Coronary artery (tissue), 2 donors: ENCODE results near the gene DECR2.

Source experiments
- DNase-seq: peaks from one replicate; pipeline ENCODE4 v3.0.0-alpha.2; 2017; ENCODE audit warnings: low spot score
- H3K27ac ChIP-seq, 2 donors: fragments of 200-600 bp; sonication (generic); one replicate each; pipeline ENCODE4 v1.5.1; 2016 to 2019
- H3K4me3 ChIP-seq: fragments of 200-600 bp; sonication (generic); 2 replicates; pipeline ENCODE4 v1.5.1; 2016; ENCODE audit warnings: mild to moderate bottlenecking, moderate library complexity
- CTCF ChIP-seq: fragments of 200-600 bp; sonication (generic); IDR thresholded peaks from one replicate; pipeline ENCODE4 v1.5.1; 2019; ENCODE audit warnings: antibody characterized with exemption

DECR2 gene

DNA sequence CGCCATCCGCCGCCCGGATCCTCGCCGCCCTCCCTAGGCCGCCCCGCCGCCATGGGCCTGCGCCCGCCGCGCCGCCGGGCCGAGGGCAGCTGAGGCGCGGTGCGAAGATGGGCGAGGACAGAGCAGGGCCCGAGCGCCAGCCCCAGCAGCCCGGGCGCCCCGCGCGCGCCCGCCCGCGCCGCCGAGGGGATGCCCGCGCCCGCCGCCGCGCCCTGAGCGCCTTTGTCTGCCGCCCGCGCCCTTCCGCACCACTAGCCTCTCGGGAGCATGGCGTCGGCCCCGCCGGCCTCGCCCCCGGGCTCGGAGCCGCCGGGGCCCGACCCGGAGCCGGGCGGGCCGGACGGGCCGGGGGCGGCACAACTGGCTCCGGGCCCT, 24.0 kb downstream of the DECR2 start:
- no peak for TF ChIP-seq CTCF
- Histone ChIP-seq H3K27ac (peak overlapping the region; percentile 89 to 99), H3K4me3 (peak overlapping the region; percentile 98)
- DNase-seq: no peak

- Histone ChIP-seq H3K27ac (peak overlapping the region; percentile 30 to 99), H3K4me3 (peak overlapping the region; percentile 98)
- no peak for DNase-seq
- TF ChIP-seq CTCF: no peak
Measured at GRCh38 chr16:426115-426905, 24.6 kb downstream of the DECR2 start.

GRCh38 chr16:426906-427249, 25.2 kb downstream of the DECR2 start:
- Histone ChIP-seq H3K4me3 (peak overlapping the region; percentile 98), H3K27ac (peak overlapping the region; percentile 30 to 99)
- no peak for DNase-seq
- no peak for TF ChIP-seq CTCF

GRCh38 chr16:427250-427649, 25.6 kb downstream of the DECR2 start:
- H3K4me3 ChIP-seq: peak overlapping the region; percentile 98
- DNase-seq: no peak
- no peak for TF ChIP-seq CTCF
- H3K27ac ChIP-seq: no peak overlapping the region

DNA sequence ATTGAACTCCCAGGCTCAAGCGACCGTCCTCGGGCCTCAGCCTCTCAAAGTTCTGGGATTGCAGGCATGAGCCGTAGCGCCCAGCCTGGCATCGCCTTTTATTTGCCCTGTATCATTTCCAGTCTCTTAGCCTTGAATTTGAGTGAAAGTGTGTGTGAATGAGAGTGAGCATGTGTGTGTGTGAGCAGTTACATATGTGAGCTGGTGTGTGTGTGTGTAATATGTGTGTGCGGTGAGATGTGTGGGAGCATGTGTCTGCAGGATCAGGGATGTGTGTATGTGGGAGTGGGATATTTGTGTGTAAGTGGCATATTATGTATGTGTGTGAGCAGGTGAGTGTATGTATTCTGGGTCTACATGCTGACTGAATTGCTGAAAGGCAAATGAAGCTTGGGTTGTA, 29.2 kb downstream of the DECR2 start:
- DNase-seq: no peak
- H3K4me3 ChIP-seq: no peak overlapping the region
- no peak overlapping the region for H3K27ac ChIP-seq
- no peak for TF ChIP-seq CTCF

- DNase-seq: no peak
- TF ChIP-seq CTCF: no peak
- Histone ChIP-seq H3K4me3 (no peak overlapping the region), H3K27ac (no peak overlapping the region)
Measured at GRCh38 chr16:440627-441026, 38.9 kb downstream of the DECR2 start.

DNA sequence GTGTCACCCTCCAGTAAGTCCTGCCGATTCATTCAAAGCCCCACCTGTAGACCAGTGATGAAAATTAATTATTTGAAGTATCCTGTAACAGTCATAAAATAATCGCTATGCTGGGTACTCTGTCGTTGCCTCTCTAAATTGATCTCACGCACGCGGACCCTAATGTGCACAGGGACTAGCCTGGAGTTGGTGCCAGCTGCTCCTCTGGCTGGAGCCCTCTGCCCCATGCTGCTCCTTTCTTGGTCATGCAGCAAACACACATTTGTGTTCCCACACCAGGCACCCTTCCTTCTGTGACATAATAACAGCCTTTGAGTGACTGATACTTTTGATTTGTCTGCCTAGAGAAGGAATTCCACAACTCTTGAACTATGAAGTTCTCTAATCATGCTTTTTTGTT, 39.8 kb downstream of the DECR2 start:
- no peak overlapping the region for H3K27ac ChIP-seq
- TF ChIP-seq CTCF: no peak
- DNase-seq: no peak
- H3K4me3 ChIP-seq: no peak overlapping the region
